Stomach (tissue), 4 donors: ENCODE results near the gene PXYLP1.

Experiments
- EP300 ChIP-seq: sonication (generic); formaldehyde crosslinking; IDR thresholded peaks from one replicate; pipeline ENCODE4 v1.6.1; 2017; ENCODE audit warnings: antibody characterized with exemption
- POLR2A ChIP-seq, 4 donors: fragments of 450-650 bp; IDR thresholded peaks; one replicate each; pipeline ENCODE4 v1.6.1; 2016; ENCODE audit warnings: antibody characterized with exemption in 4 of 4, control low read depth in 2 of 4, mild to moderate bottlenecking in 1 of 4, moderate library complexity in 1 of 4
- POLR2AphosphoS5 ChIP-seq, 3 donors: sonication (generic); formaldehyde crosslinking; IDR thresholded peaks; one replicate each; pipeline ENCODE4 v1.6.1; 2016; ENCODE audit warnings: antibody characterized with exemption in 3 of 3
- TF ChIP-seq, protein P1 (sequence below), 7 experiments: fragments of 450-650 bp in 4 of 7; fragments of 200-600 bp in 3 of 7; sonication (generic) in 3 of 7; IDR thresholded peaks; one replicate each; pipeline ENCODE4 v1.5.1; 2016 to 2019; ENCODE audit warnings: antibody characterized with exemption in 7 of 7, control low read depth in 2 of 7, mild to moderate bottlenecking in 1 of 7

GRCh38 chr3:141312354-141313092 lies 80.9 kb downstream of the PXYLP1 start:
- TF ChIP-seq, protein P1, sequence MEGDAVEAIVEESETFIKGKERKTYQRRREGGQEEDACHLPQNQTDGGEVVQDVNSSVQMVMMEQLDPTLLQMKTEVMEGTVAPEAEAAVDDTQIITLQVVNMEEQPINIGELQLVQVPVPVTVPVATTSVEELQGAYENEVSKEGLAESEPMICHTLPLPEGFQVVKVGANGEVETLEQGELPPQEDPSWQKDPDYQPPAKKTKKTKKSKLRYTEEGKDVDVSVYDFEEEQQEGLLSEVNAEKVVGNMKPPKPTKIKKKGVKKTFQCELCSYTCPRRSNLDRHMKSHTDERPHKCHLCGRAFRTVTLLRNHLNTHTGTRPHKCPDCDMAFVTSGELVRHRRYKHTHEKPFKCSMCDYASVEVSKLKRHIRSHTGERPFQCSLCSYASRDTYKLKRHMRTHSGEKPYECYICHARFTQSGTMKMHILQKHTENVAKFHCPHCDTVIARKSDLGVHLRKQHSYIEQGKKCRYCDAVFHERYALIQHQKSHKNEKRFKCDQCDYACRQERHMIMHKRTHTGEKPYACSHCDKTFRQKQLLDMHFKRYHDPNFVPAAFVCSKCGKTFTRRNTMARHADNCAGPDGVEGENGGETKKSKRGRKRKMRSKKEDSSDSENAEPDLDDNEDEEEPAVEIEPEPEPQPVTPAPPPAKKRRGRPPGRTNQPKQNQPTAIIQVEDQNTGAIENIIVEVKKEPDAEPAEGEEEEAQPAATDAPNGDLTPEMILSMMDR (IDR thresholded peaks at IDR 0.05): no peak
- TF ChIP-seq POLR2AphosphoS5 (IDR thresholded peaks at IDR 0.05): no peak
- no peak for TF ChIP-seq POLR2A (IDR thresholded peaks at IDR 0.05)
- TF ChIP-seq EP300: no peak
